Upper lobe of left lung (tissue), 6 donors: Measurements from ENCODE around the gene SOX11. TPM values are rescaled to one million over a fixed set of nuclear protein-coding genes. Genes with fewer than 3 reads are reported as not detected.
A peak's percentile ranks its signal among the peaks of the same experiment; 100 is the strongest.

ENCODE experiments used
- ATAC-seq, 2 donors: fragments of 200-7000 bp; cut with Tn5 transposase; one replicate each; pipeline ENCODE4 v1.9.1; 2022; ENCODE audit warnings: mild to moderate bottlenecking in 2 of 2, moderate library complexity in 2 of 2; ENCODE audit not compliant: low FRiP score in 2 of 2
- DNase-seq, 2 donors: peaks; one replicate each; pipeline ENCODE4 v3.0.0-alpha.2; 2019 to 2020
- H3K27ac ChIP-seq, 4 donors: fragments of 200-600 bp; sonication (generic); one replicate each; pipeline ENCODE4 v1.5.1; 2016 to 2019
- H3K27me3 ChIP-seq, 4 donors: fragments of 200-600 bp; sonication (generic); one replicate each; pipeline ENCODE4 v1.5.1; 2017 to 2019
- H3K36me3 ChIP-seq, 4 donors: fragments of 200-600 bp; sonication (generic); one replicate each; pipeline ENCODE4 v1.5.1; 2016 to 2019
- H3K4me1 ChIP-seq, 4 donors: fragments of 200-600 bp; sonication (generic); one replicate each; pipeline ENCODE4 v1.5.1; 2018 to 2019
- H3K4me3 ChIP-seq, 4 donors: fragments of 200-600 bp; sonication (generic); one replicate each; pipeline ENCODE4 v1.5.1; 2017 to 2019; ENCODE audit warnings: mild to moderate bottlenecking in 2 of 4, moderate library complexity in 1 of 4
- H3K9me3 ChIP-seq, 4 donors: fragments of 200-600 bp; sonication (generic); one replicate each; pipeline ENCODE4 v1.5.1; 2018 to 2019
- CTCF ChIP-seq, 6 experiments: fragments of 450-650 bp in 4 of 6; fragments of 200-600 bp in 2 of 6; sonication (generic) in 2 of 6; IDR thresholded peaks; one replicate each; pipeline ENCODE4 v1.5.1; 2016 to 2019; ENCODE audit warnings: antibody characterized with exemption in 6 of 6
- EP300 ChIP-seq, 4 donors: sonication (generic); formaldehyde crosslinking; IDR thresholded peaks; one replicate each; pipeline ENCODE4 v1.5.1; 2017; ENCODE audit warnings: antibody characterized with exemption in 4 of 4, control low read depth in 2 of 4
- POLR2A ChIP-seq, 4 donors: fragments of 450-650 bp; IDR thresholded peaks; one replicate each; pipeline ENCODE4 v1.5.1; 2016 to 2017; ENCODE audit warnings: antibody characterized with exemption in 4 of 4, mild to moderate bottlenecking in 2 of 4
- POLR2AphosphoS5 ChIP-seq, 2 donors: sonication (generic); formaldehyde crosslinking; IDR thresholded peaks; one replicate each; pipeline ENCODE4 v1.5.1; 2017; ENCODE audit warnings: antibody characterized with exemption in 2 of 2
- WGBS, 2 donors: methylation state at CpG; one replicate each; pipeline ENCODE4 v1.1.5; 2017 to 2018; 5-methylcytosine and 5-hydroxymethylcytosine counted together
- total RNA-seq, 6 donors: library from RNA; depleted of rRNA in 4 of 6; stranded (reverse); fragments of >200 nt in 4 of 6; gene quantifications; one replicate each; pipeline versions ENCODE4 v1.1.0 to v1.2.1, GENCODE V29; 2016 to 2021
- donor health status: DM: no; HTN: no; CAD: no; lungs with moderate emphysema.
- donor health status: DM: no; HTN: yes; CAD: no; lungs with severe emphysema.

SOX11 gene
- total RNA-seq, 6 donors from 2014 or later: 0.06 to 0.13 TPM; not detected in 4

- ATAC-seq (no peak), DNase-seq (no peak)
- 83 to 91% methylated on average over 4 of the region's 4 CpGs for WGBS, 2 donors
- Histone ChIP-seq H3K4me1 (peaks cover 14 to 18% (median 16%) of the 10 kb centered on the region in 4 donors), H3K27ac (no peak overlapping the region), H3K27me3 (peaks cover 0 to 20% (median 11%) of the 10 kb centered on the region in 4 donors), H3K9me3 (no peaks in the 10 kb centered on the region), H3K4me3 (no peak overlapping the region), H3K36me3 (no peaks in the 10 kb centered on the region)
- TF ChIP-seq CTCF (IDR thresholded peaks at IDR 0.05): no peak
- TF ChIP-seq POLR2A (IDR thresholded peaks at IDR 0.05): no peak
- no peak for TF ChIP-seq POLR2AphosphoS5 (IDR thresholded peaks at IDR 0.05)
- TF ChIP-seq EP300 (IDR thresholded peaks at IDR 0.05): no peak
Measured at GRCh38 chr2:5699963-5700362, 7.8 kb downstream of the SOX11 start.

GRCh38 chr2:5700551-5700950 lies 8.4 kb downstream of the SOX11 start:
- H3K9me3 ChIP-seq: no peaks in the 10 kb centered on the region
- no peak overlapping the region for H3K27ac ChIP-seq
- WGBS, 2 donors: 90 to 91% methylated on average over 5 of the region's 5 CpGs
- no peaks in the 10 kb centered on the region for H3K36me3 ChIP-seq
- no peak for TF ChIP-seq EP300 (IDR thresholded peaks at IDR 0.05)
- TF ChIP-seq POLR2A (IDR thresholded peaks at IDR 0.05): no peak
- TF ChIP-seq CTCF (IDR thresholded peaks at IDR 0.05): no peak
- TF ChIP-seq POLR2AphosphoS5 (IDR thresholded peaks at IDR 0.05): no peak
- DNase-seq (no peak), ATAC-seq (no peak)
- H3K4me3 ChIP-seq: no peak overlapping the region
- H3K4me1 ChIP-seq: peaks cover 14 to 18% (median 16%) of the 10 kb centered on the region in 4 donors
- peaks cover 0 to 19% (median 10%) of the 10 kb centered on the region in 4 donors for H3K27me3 ChIP-seq

- WGBS, 2 donors: 79 to 84% methylated on average over 3 of the region's 3 CpGs
- TF ChIP-seq POLR2A (IDR thresholded peaks at IDR 0.05) (no peak), CTCF (IDR thresholded peaks at IDR 0.05) (no peak), POLR2AphosphoS5 (IDR thresholded peaks at IDR 0.05) (no peak)
- H3K27me3 ChIP-seq: peaks cover 0 to 12% (median 6%) of the 10 kb centered on the region in 4 donors
Measured at GRCh38 chr2:5701266-5701665, 9.1 kb downstream of the SOX11 start.

GRCh38 chr2:5703166-5703565 lies 11.0 kb downstream of the SOX11 start:
- 85 to 97% methylated on average over 2 of the region's 2 CpGs for WGBS, 2 donors
- ATAC-seq (no peak), DNase-seq (no peak)
- Histone ChIP-seq H3K27me3 (no peaks in the 10 kb centered on the region), H3K27ac (no peak overlapping the region), H3K36me3 (no peaks in the 10 kb centered on the region), H3K4me3 (no peak overlapping the region), H3K4me1 (no peaks in the 10 kb centered on the region), H3K9me3 (no peaks in the 10 kb centered on the region)
- TF ChIP-seq POLR2AphosphoS5 (IDR thresholded peaks at IDR 0.05) (no peak), EP300 (IDR thresholded peaks at IDR 0.05) (no peak), POLR2A (IDR thresholded peaks at IDR 0.05) (no peak), CTCF (IDR thresholded peaks at IDR 0.05) (no peak)

More at GRCh38 chr2:5701266-5701665, 9.1 kb downstream of the SOX11 start:
- DNase-seq (no peak), ATAC-seq (no peak)
- Histone ChIP-seq H3K4me1 (peaks cover 8 to 12% (median 10%) of the 10 kb centered on the region in 4 donors), H3K4me3 (no peak overlapping the region), H3K9me3 (no peaks in the 10 kb centered on the region), H3K36me3 (no peaks in the 10 kb centered on the region), H3K27ac (no peak overlapping the region)

GRCh38 chr2:5705490-5705889 lies 13.3 kb downstream of the SOX11 start:
- H3K4me1 ChIP-seq: no peaks in the 10 kb centered on the region
- ATAC-seq (peak in 1 of 2 donors; percentile 34), DNase-seq (no peak)

More at GRCh38 chr2:5705490-5705889, 13.3 kb downstream of the SOX11 start:
- H3K27me3 ChIP-seq: no peaks in the 10 kb centered on the region
- WGBS, 2 donors: 78 to 89% methylated on average over 2 to 4 of the region's 4 CpGs
- no peak overlapping the region for H3K4me3 ChIP-seq
- H3K27ac ChIP-seq: no peak overlapping the region
- no peaks in the 10 kb centered on the region for H3K36me3 ChIP-seq
- TF ChIP-seq EP300 (IDR thresholded peaks at IDR 0.05) (no peak), POLR2A (IDR thresholded peaks at IDR 0.05) (no peak), POLR2AphosphoS5 (IDR thresholded peaks at IDR 0.05) (no peak), CTCF (IDR thresholded peaks at IDR 0.05) (no peak)
- no peaks in the 10 kb centered on the region for H3K9me3 ChIP-seq
